Measurements from ENCODE around the gene PGAP1.

The PGAP1 gene

DNA sequence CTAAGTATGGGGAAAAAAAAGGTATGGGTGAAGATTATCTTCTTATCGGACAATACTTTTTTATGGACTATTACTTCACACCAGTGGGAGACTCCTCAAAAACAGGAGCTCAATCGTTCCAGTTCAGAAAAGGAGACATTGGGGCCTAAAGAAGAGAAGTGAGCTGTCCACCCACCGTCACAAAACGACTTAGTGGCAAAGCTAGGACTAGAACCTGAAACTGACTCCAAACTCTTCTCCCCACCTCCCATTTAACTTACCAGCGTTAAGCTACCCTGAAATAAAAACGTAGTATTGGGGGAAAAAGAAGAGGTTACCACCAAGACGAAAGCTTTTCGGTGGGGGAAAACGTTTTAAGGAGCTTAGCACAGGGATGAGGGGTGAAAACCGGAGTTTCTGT lies 127.5 kb downstream of the PGAP1 start:
- DNase-seq: no peak

DNA sequence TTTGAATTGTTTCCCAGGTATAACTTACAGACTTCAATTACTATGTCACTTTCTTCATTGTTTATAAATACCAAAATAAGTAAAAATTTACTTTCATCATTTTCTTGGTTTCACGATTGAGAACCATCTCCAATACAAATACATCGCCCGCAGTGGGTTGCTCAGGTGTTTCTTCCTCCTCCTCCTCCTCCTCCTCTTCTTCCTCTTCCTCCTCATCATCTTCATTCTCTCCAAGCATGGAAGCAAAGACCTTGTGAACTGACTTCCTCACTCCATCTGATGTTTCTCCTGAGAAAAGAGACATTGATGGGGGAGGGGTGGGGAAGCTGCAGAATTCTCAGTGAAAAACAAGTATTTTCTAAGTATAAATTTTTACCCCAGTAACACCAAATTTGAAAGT lies 133.6 kb downstream of the PGAP1 start:
- no peak for DNase-seq

DNA sequence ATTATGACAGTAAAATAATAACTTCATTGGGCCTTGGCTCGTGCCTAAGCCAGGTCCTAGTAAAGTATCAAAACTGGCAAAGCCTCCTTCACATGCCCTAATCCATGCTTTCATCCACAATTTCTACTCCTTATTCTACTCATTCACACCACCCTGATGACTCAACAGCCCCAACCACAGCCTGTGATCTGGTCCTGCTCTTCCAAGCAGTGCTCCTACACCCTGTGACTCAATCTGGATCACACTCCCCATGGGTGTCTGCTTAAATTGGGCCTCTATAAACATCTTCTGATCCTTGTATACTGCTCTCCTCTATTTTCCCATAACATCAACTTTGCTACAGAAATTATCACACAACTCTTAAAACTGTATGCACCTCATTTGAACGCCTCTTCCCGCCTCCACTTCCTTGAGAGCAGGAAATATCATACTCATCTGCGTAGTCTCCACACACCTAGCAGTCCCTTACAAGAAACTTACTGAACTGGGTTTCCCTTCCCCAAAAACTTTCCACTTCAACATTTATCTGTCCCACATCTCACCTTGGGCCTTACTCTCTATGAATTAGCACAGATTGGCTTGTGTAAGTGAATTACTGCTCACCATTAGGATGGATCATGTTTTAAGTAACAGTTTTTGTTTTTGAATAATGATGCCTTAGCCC lies 142.9 kb downstream of the PGAP1 start:
- no peak for DNase-seq

All from NCI-H2029 (cell line).